Right lobe of liver (tissue), 4 donors: ENCODE measurements around the gene ITPR1.

Experiments
- POLR2A ChIP-seq: fragments of 450-650 bp; IDR thresholded peaks from one replicate; pipeline ENCODE4 v1.6.1; 2017; ENCODE audit warnings: antibody characterized with exemption, mild to moderate bottlenecking
- TF ChIP-seq, protein P1 (sequence below), 4 donors: fragments of 200-600 bp in 3 of 4; fragments of 450-650 bp in 1 of 4; IDR thresholded peaks; one replicate each; pipeline versions ENCODE4 v1.5.1 to v1.8.0; 2016 to 2022; ENCODE audit warnings: antibody characterized with exemption in 4 of 4, mild to moderate bottlenecking in 2 of 4
- donor health status: DM: no; HTN: no; CAD: no.
- donor health status: DM: no; HTN: no; CAD: no.
- donor health status: DM: no; HTN: yes; CAD: no.

DNA sequence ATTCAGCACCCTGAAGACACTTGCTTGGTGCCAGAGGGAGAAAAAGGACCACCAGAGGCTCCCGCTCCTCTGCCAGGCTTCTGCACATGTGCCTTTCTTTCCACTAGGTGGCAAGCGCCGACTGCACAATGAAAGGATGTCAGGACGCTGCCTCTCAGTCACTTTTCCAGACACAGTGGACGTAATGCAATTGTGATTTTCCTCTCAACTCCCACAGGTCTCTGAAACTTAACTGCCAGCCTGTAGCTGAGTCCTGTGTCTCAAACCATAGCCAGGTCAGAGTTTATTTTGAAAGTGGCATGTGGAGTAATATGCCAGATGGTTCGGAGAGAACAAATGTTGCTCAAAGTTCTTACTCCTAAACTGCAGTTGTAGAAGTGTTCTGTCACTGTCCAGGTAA, 162.9 kb downstream of the ITPR1 start:
- TF ChIP-seq, protein P1, sequence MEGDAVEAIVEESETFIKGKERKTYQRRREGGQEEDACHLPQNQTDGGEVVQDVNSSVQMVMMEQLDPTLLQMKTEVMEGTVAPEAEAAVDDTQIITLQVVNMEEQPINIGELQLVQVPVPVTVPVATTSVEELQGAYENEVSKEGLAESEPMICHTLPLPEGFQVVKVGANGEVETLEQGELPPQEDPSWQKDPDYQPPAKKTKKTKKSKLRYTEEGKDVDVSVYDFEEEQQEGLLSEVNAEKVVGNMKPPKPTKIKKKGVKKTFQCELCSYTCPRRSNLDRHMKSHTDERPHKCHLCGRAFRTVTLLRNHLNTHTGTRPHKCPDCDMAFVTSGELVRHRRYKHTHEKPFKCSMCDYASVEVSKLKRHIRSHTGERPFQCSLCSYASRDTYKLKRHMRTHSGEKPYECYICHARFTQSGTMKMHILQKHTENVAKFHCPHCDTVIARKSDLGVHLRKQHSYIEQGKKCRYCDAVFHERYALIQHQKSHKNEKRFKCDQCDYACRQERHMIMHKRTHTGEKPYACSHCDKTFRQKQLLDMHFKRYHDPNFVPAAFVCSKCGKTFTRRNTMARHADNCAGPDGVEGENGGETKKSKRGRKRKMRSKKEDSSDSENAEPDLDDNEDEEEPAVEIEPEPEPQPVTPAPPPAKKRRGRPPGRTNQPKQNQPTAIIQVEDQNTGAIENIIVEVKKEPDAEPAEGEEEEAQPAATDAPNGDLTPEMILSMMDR (IDR thresholded peaks at IDR 0.05): peak; percentile 67 to 75 (median 72)
- TF ChIP-seq POLR2A: no peak
